Natural killer cell (primary cell): Measurements from ENCODE around the gene FRAT2. TPM values are rescaled to one million over a fixed set of nuclear protein-coding genes. Genes with fewer than 3 reads are reported as not detected.

Experiments
- ATAC-seq, 3 donors: fragments of 150-1000 bp in 2 of 3; fragments of 200-7000 bp in 1 of 3; cut with Tn5 transposase; 1 replicate in 1 of 3; 2 replicates in 2 of 3; pipeline ENCODE4 v1.10.0; 2021; ENCODE audit warnings: mild to moderate bottlenecking in 2 of 3, moderate library complexity in 2 of 3
- DNase-seq, 2 donors: peaks; one replicate each; pipeline versions ENCODE4 v3.0.0 to v3.0.0-alpha.2; 2013 to 2021; ENCODE audit warnings: mixed read lengths in 1 of 2
- H3K27ac ChIP-seq: one replicate; pipeline ENCODE4 v1.5.1; 2013; ENCODE audit warnings: mild to moderate bottlenecking, low read length
- H3K27me3 ChIP-seq: one replicate; pipeline ENCODE4 v1.6.1; 2013; ENCODE audit warnings: low read length; ENCODE audit not compliant: control insufficient read depth, insufficient read depth
- H3K36me3 ChIP-seq: one replicate; pipeline ENCODE4 v1.6.1; 2013; ENCODE audit warnings: low read length; ENCODE audit not compliant: control insufficient read depth, insufficient read depth
- H3K4me1 ChIP-seq: one replicate; pipeline ENCODE4 v1.6.1; 2013; ENCODE audit warnings: low read length; ENCODE audit not compliant: control insufficient read depth, insufficient read depth
- H3K4me3 ChIP-seq: one replicate; pipeline ENCODE4 v1.5.1; 2013; ENCODE audit warnings: low read length
- H3K9me3 ChIP-seq: one replicate; pipeline ENCODE4 v1.6.1; 2013; ENCODE audit warnings: low read length; ENCODE audit not compliant: control insufficient read depth, insufficient read depth
- H3K27ac Mint-ChIP-seq, 2 donors: one replicate each; pipeline ENCODE4 v1.8.0; 2022; ENCODE audit warnings: mild to moderate bottlenecking in 2 of 2, mixed read lengths in 2 of 2, moderate library complexity in 1 of 2
- H3K27me3 Mint-ChIP-seq, 2 donors: one replicate each; pipeline ENCODE4 v1.8.0; 2022; ENCODE audit warnings: low read depth in 2 of 2, mixed read lengths in 2 of 2
- H3K36me3 Mint-ChIP-seq: one replicate; pipeline ENCODE4 v1.8.0; 2022; ENCODE audit warnings: mixed read lengths
- H3K4me1 Mint-ChIP-seq, 2 donors: one replicate each; pipeline ENCODE4 v1.8.0; 2022; ENCODE audit warnings: mixed read lengths in 2 of 2
- H3K4me3 Mint-ChIP-seq: one replicate; pipeline ENCODE4 v1.8.0; 2022; ENCODE audit warnings: mild to moderate bottlenecking, moderate library complexity, mixed read lengths
- H3K9me3 Mint-ChIP-seq, 2 donors: one replicate each; pipeline ENCODE4 v1.8.0; 2022; ENCODE audit warnings: mixed read lengths in 2 of 2
- CTCF ChIP-seq: fragments of 200-600 bp; IDR thresholded peaks from one replicate; pipeline ENCODE4 v1.8.0; 2022; ENCODE audit warnings: antibody characterized with exemption
- WGBS: methylation state at CpG from one replicate; pipeline ENCODE4 v1.1.7; 2013; ENCODE audit warnings: missing lambda C conversion rate; ENCODE audit not compliant: insufficient coverage; 5-methylcytosine and 5-hydroxymethylcytosine counted together
- intact Hi-C: fragments of 100-400 bp; cut with micrococcal nuclease; formaldehyde crosslinking; loops from one replicate; pipeline ENCODE4 v1.14.2; 2022
- total RNA-seq, 4 donors: library from RNA; stranded (reverse); fragments of 120-200 nt in 1 of 4; gene quantifications; one replicate each; pipeline versions ENCODE4 v1.2.3 to v1.2.4, GENCODE V29; 2013 to 2022

Gene FRAT2
- total RNA-seq, 3 donors from 2014 or later (not counting 1 experiment from before 2014, with no cell fraction given) = 18.7 to 23.4 (median 22.2) TPM

GRCh38 chr10:97297556-97298222 lies 36.8 kb downstream of the FRAT2 start:
- Histone ChIP-seq H3K27ac (no peak overlapping the region), H3K36me3 (no peaks in the 10 kb centered on the region), H3K27me3 (no peaks in the 10 kb centered on the region), H3K4me1 (no peaks in the 10 kb centered on the region), H3K4me3 (no peak overlapping the region), H3K9me3 (no peaks in the 10 kb centered on the region)
- Mint-ChIP-seq H3K4me3 (no peak overlapping the region), H3K36me3 (no peaks in the 10 kb centered on the region), H3K27me3 (no peaks in the 10 kb centered on the region), H3K4me1 (peaks cover 3% of the 10 kb centered on the region in 2 donors), H3K27ac (no peak overlapping the region), H3K9me3 (no peaks in the 10 kb centered on the region)
- no peak for TF ChIP-seq CTCF
- intact Hi-C loops = loop anchor here (10.0 kb wide), 1 partner anchor 347 kb away; the partner anchor contains the start of gene PI4K2A
- WGBS = 92% methylated on average over 8 of the region's 8 CpGs
- DNase-seq (no peak), ATAC-seq (no peak)

- H3K4me3 Mint-ChIP-seq = peak overlapping the region; percentile 90
- WGBS = 47% methylated on average over 2 of the region's 3 CpGs
- H3K9me3 ChIP-seq = no peaks in the 10 kb centered on the region
- H3K36me3 ChIP-seq = no peaks in the 10 kb centered on the region
- intact Hi-C loops = loop anchor here (1.0 to 10.0 kb wide), 5 partner anchors 27 to 461 kb away; partner anchors contain the start of genes FRAT2, LCOR, MMS19 and PI4K2A
- peak overlapping the region; percentile 81 to 83 for H3K27ac Mint-ChIP-seq
- DNase-seq (no peak), ATAC-seq (no peak)
- H3K27me3 ChIP-seq = no peaks in the 10 kb centered on the region
- H3K27ac ChIP-seq = no peak overlapping the region
- no peaks in the 10 kb centered on the region for H3K9me3 Mint-ChIP-seq
- H3K27me3 Mint-ChIP-seq = no peaks in the 10 kb centered on the region
- no peaks in the 10 kb centered on the region for H3K36me3 Mint-ChIP-seq
- H3K4me3 ChIP-seq = no peak overlapping the region
- H3K4me1 ChIP-seq = peaks cover 10% of the 10 kb centered on the region
- peaks cover 22 to 24% of the 10 kb centered on the region in 2 donors for H3K4me1 Mint-ChIP-seq
- TF ChIP-seq CTCF = no peak
Observed at GRCh38 chr10:97292862-97293198, 41.7 kb downstream of the FRAT2 start.

GRCh38 chr10:97292097-97292861 lies 42.2 kb downstream of the FRAT2 start, which contains the start of gene ARHGAP19:
Gene ARHGAP19, minus strand, starts transcription at chr10:97292637. Its CDS starts 10 bp downstream, at chr10:97292627.
- H3K4me3 ChIP-seq = peak within 1 kb of the TSS; percentile 91
- no peaks in the 10 kb centered on the region for H3K27me3 Mint-ChIP-seq
- peak; percentile 86 to 97 for DNase-seq
- no peaks in the 10 kb centered on the region for H3K36me3 Mint-ChIP-seq
- H3K27ac ChIP-seq = peak within 1 kb of the TSS; percentile 83
- no peaks in the 10 kb centered on the region for H3K9me3 ChIP-seq
- peaks cover 22 to 24% of the 10 kb centered on the region in 2 donors for H3K4me1 Mint-ChIP-seq
- H3K27ac Mint-ChIP-seq = peak within 1 kb of the TSS; percentile 81 to 83
- TF ChIP-seq CTCF = no peak
- H3K4me1 ChIP-seq = peaks cover 10% of the 10 kb centered on the region
- intact Hi-C loops = loop anchor here (1.0 to 10.0 kb wide), 5 partner anchors 28 to 460 kb away; partner anchors contain the start of genes FRAT2, LCOR, MMS19 and PI4K2A
- H3K4me3 Mint-ChIP-seq = peak within 1 kb of the TSS; percentile 90
- no peaks in the 10 kb centered on the region for H3K9me3 Mint-ChIP-seq
- no peaks in the 10 kb centered on the region for H3K27me3 ChIP-seq
- WGBS = under 1% methylated on average over 54 of the region's 55 CpGs
- H3K36me3 ChIP-seq = no peaks in the 10 kb centered on the region
- ATAC-seq = peak; percentile 98 to 100 (median 99)
